Neural cell (in vitro differentiated cells): ENCODE results near the gene PRIMPOL. TPM values are rescaled to one million over a fixed set of nuclear protein-coding genes. Genes with fewer than 3 reads are reported as not detected.
"Not testable (repeated sequence)": the region's sequence is repeated elsewhere in the genome, so short reads cannot be mapped to it uniquely, and the experiment has no call there.

ENCODE experiments used
- H2AFZ ChIP-seq: fragments of 200-600, 300-800 bp; sonication (generic), shearing (Covaris generic); 2 replicates; pipeline ENCODE4 v1.6.0; 2014; ENCODE audit warnings: low read depth, mild to moderate bottlenecking, antibody characterized with exemption, low read length, moderate library complexity
- H3F3A ChIP-seq: fragments of 200-600 bp; shearing (Covaris generic); 2 replicates; pipeline ENCODE4 v1.6.1; 2016; ENCODE audit warnings: mild to moderate bottlenecking, moderate library complexity, mixed read lengths, antibody characterized with exemption, low read length; ENCODE audit not compliant: insufficient read depth, poor library complexity, severe bottlenecking
- H3K27ac ChIP-seq: fragments of 200-600, 300-800 bp; sonication (generic), shearing (Covaris generic); 2 replicates; pipeline ENCODE4 v1.5.1; 2014; ENCODE audit warnings: mild to moderate bottlenecking, low read length, moderate library complexity
- H3K27me3 ChIP-seq: fragments of 300-800, 200-600 bp; sonication (generic), shearing (Covaris generic); 2 replicates; pipeline ENCODE4 v1.6.0; 2014; ENCODE audit warnings: mild to moderate bottlenecking, low read depth, low read length, moderate library complexity; ENCODE audit not compliant: insufficient read depth
- H3K36me3 ChIP-seq: fragments of 300-800, 200-600 bp; sonication (generic), shearing (Covaris generic); 2 replicates; pipeline ENCODE4 v1.5.1; 2014; ENCODE audit warnings: mild to moderate bottlenecking, antibody characterized with exemption, low read length, moderate library complexity; ENCODE audit not compliant: insufficient read depth
- H3K4me2 ChIP-seq: fragments of 300-800, 200-600 bp; sonication (generic), shearing (Covaris generic); 2 replicates; pipeline ENCODE4 v1.6.0; 2014; ENCODE audit warnings: mild to moderate bottlenecking, low read length
- H3K4me3 ChIP-seq: fragments of 300-800, 200-600 bp; sonication (generic), shearing (Covaris generic); 2 replicates; pipeline ENCODE4 v1.5.1; 2014; ENCODE audit warnings: mild to moderate bottlenecking, low read length, moderate library complexity
- H3K79me2 ChIP-seq: fragments of 200-600 bp; shearing (Covaris generic); replicated peaks from 2 replicates; pipeline ENCODE4 v1.6.0; 2014; ENCODE audit warnings: mild to moderate bottlenecking, low read length, moderate library complexity; ENCODE audit not compliant: insufficient read depth
- H3K9ac ChIP-seq: fragments of 300-800, 200-600 bp; sonication (generic), shearing (Covaris generic); 2 replicates; pipeline ENCODE4 v1.6.1; 2016; ENCODE audit warnings: mild to moderate bottlenecking, low read length, mixed read lengths
- H3K9me2 ChIP-seq: fragments of 200-600 bp; shearing (Covaris generic); 2 replicates; pipeline ENCODE4 v1.6.1; 2016; ENCODE audit warnings: mild to moderate bottlenecking, low read length, mixed read lengths; ENCODE audit not compliant: insufficient read depth
- H3K9me3 ChIP-seq: fragments of 200-600, 300-800 bp; sonication (generic), shearing (Covaris generic); 2 replicates; pipeline ENCODE4 v1.6.1; 2016; ENCODE audit warnings: mild to moderate bottlenecking, mixed run types, low read length, moderate library complexity, mixed read lengths
- H4K20me1 ChIP-seq: fragments of 200-600 bp; shearing (Covaris generic); 2 replicates; pipeline ENCODE4 v1.6.1; 2016; ENCODE audit warnings: mild to moderate bottlenecking, mixed run types; ENCODE audit not compliant: insufficient read depth
- EP300 ChIP-seq: fragments of 450-650 bp; conservative IDR thresholded peaks from 2 replicates; pipeline ENCODE4 v1.6.1; 2014; ENCODE audit warnings: antibody characterized with exemption, mild to moderate bottlenecking, moderate library complexity; ENCODE audit not compliant: poor library complexity, severe bottlenecking
- EZH2 ChIP-seq: fragments of 200-600, 300-800 bp; shearing (Covaris generic), sonication (generic); IDR thresholded peaks from 2 replicates; pipeline ENCODE4 v1.6.1; 2014; ENCODE audit warnings: antibody characterized with exemption, low read length, borderline replicate concordance, mild to moderate bottlenecking; ENCODE audit not compliant: insufficient read depth, poor library complexity, severe bottlenecking
- MXI1 ChIP-seq: fragments of 450-650 bp; conservative IDR thresholded peaks from 2 replicates; pipeline ENCODE4 v1.6.1; 2014; ENCODE audit warnings: antibody characterized with exemption, mild to moderate bottlenecking; ENCODE audit not compliant: poor library complexity, severe bottlenecking
- POLR2AphosphoS5 ChIP-seq: IDR thresholded peaks from 2 replicates; pipeline ENCODE4 v1.6.1; 2012
- RAD21 ChIP-seq: fragments of 450-650 bp; conservative IDR thresholded peaks from 2 replicates; pipeline ENCODE4 v1.6.1; 2014; ENCODE audit warnings: antibody characterized with exemption, mild to moderate bottlenecking, moderate library complexity
- SMC3 ChIP-seq: fragments of 450-650 bp; conservative IDR thresholded peaks from 2 replicates; pipeline ENCODE4 v1.6.1; 2014; ENCODE audit warnings: antibody characterized with exemption, mild to moderate bottlenecking, moderate library complexity; ENCODE audit not compliant: poor library complexity
- TAF1 ChIP-seq: IDR thresholded peaks from 2 replicates; pipeline ENCODE4 v1.6.1; 2012; ENCODE audit warnings: low read depth
- polyA plus RNA-seq: library from polyadenylated mRNA; depleted of rRNA; stranded (reverse); fragments of >200 nt; gene quantifications from 2 replicates; pipeline ENCODE4 v1.2.3, GENCODE V29; 2014
- TF ChIP-seq, protein P1 (sequence below): fragments of 450-650 bp; IDR thresholded peaks from 2 replicates; pipeline ENCODE4 v1.5.1; 2014; ENCODE audit warnings: antibody characterized with exemption, mild to moderate bottlenecking, moderate library complexity; ENCODE audit not compliant: poor library complexity, severe bottlenecking
- TF ChIP-seq, protein P2 (sequence below): IDR thresholded peaks from 2 replicates; pipeline ENCODE4 v1.6.1; 2012; ENCODE audit warnings: borderline replicate concordance

PRIMPOL gene
- polyA plus RNA-seq, 1 donor from 2014 or later = 23.6 TPM

DNA sequence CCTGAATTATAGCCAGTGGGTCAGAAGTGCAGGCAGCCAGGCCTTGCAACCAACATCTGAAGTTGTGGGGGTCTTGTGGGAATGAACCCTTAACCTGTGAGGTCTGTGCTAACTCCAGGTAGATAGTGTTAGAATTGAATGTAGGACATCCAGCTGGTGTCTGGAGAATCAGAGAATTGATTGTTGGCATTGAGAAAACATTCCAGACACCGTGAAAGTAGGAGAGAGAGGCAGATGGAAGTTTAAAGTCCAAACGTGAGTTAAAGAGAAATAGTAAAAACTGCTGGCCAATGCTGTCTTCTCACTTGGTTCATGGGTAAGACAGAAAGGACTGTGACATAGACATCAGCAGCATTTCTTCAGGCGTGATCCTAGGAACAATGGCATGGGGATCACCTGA lies 28.0 kb upstream of the PRIMPOL start:
- Histone ChIP-seq H3K4me2 (no peak overlapping the region), H3K9me2 (no peaks in the 10 kb centered on the region), H3K9me3 (no peaks in the 10 kb centered on the region), H3F3A (no peaks in the 10 kb centered on the region), H3K9ac (no peak overlapping the region), H3K27ac (no peak overlapping the region), H3K36me3 (no peaks in the 10 kb centered on the region), H2AFZ (no peak overlapping the region), H3K79me2 (no peaks in the 10 kb centered on the region), H3K27me3 (no peaks in the 10 kb centered on the region), H4K20me1 (no peaks in the 10 kb centered on the region), H3K4me3 (no peak overlapping the region)
- no peak for TF ChIP-seq SMC3
- TF ChIP-seq EZH2 = no peak
- TF ChIP-seq EP300 = no peak
- TF ChIP-seq, protein P1, sequence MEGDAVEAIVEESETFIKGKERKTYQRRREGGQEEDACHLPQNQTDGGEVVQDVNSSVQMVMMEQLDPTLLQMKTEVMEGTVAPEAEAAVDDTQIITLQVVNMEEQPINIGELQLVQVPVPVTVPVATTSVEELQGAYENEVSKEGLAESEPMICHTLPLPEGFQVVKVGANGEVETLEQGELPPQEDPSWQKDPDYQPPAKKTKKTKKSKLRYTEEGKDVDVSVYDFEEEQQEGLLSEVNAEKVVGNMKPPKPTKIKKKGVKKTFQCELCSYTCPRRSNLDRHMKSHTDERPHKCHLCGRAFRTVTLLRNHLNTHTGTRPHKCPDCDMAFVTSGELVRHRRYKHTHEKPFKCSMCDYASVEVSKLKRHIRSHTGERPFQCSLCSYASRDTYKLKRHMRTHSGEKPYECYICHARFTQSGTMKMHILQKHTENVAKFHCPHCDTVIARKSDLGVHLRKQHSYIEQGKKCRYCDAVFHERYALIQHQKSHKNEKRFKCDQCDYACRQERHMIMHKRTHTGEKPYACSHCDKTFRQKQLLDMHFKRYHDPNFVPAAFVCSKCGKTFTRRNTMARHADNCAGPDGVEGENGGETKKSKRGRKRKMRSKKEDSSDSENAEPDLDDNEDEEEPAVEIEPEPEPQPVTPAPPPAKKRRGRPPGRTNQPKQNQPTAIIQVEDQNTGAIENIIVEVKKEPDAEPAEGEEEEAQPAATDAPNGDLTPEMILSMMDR = no peak
- TF ChIP-seq TAF1 = no peak
- TF ChIP-seq MXI1 = no peak
- TF ChIP-seq, protein P2, sequence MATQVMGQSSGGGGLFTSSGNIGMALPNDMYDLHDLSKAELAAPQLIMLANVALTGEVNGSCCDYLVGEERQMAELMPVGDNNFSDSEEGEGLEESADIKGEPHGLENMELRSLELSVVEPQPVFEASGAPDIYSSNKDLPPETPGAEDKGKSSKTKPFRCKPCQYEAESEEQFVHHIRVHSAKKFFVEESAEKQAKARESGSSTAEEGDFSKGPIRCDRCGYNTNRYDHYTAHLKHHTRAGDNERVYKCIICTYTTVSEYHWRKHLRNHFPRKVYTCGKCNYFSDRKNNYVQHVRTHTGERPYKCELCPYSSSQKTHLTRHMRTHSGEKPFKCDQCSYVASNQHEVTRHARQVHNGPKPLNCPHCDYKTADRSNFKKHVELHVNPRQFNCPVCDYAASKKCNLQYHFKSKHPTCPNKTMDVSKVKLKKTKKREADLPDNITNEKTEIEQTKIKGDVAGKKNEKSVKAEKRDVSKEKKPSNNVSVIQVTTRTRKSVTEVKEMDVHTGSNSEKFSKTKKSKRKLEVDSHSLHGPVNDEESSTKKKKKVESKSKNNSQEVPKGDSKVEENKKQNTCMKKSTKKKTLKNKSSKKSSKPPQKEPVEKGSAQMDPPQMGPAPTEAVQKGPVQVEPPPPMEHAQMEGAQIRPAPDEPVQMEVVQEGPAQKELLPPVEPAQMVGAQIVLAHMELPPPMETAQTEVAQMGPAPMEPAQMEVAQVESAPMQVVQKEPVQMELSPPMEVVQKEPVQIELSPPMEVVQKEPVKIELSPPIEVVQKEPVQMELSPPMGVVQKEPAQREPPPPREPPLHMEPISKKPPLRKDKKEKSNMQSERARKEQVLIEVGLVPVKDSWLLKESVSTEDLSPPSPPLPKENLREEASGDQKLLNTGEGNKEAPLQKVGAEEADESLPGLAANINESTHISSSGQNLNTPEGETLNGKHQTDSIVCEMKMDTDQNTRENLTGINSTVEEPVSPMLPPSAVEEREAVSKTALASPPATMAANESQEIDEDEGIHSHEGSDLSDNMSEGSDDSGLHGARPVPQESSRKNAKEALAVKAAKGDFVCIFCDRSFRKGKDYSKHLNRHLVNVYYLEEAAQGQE = no peak
- TF ChIP-seq RAD21 = no peak
- no peak for TF ChIP-seq POLR2AphosphoS5

DNA sequence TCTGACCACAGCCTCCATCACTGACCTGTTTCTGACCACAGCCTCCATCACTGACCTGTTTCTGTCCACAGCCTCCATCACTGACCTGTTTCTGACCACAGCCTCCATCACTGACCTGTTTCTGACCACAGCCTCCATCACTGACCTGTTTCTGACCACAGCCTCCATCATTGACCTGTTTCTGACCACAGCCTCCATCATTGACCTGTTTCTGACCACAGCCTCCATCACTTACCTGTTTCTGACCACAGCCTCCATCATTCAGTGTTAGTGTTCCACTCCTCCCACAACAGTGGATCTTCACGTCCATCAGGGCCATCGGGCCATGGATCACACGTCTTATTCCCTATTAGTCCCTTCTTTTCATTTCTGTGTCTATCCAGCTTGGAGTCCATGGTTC lies 25.0 kb upstream of the PRIMPOL start:
- not testable (repeated sequence) for H3K4me2 ChIP-seq, H3K9me3 ChIP-seq, H3K27me3 ChIP-seq, H4K20me1 ChIP-seq, H3K36me3 ChIP-seq, H2AFZ ChIP-seq, H3K27ac ChIP-seq, H3K4me3 ChIP-seq, H3K79me2 ChIP-seq, H3K9me2 ChIP-seq, H3K9ac ChIP-seq, H3F3A ChIP-seq

DNA sequence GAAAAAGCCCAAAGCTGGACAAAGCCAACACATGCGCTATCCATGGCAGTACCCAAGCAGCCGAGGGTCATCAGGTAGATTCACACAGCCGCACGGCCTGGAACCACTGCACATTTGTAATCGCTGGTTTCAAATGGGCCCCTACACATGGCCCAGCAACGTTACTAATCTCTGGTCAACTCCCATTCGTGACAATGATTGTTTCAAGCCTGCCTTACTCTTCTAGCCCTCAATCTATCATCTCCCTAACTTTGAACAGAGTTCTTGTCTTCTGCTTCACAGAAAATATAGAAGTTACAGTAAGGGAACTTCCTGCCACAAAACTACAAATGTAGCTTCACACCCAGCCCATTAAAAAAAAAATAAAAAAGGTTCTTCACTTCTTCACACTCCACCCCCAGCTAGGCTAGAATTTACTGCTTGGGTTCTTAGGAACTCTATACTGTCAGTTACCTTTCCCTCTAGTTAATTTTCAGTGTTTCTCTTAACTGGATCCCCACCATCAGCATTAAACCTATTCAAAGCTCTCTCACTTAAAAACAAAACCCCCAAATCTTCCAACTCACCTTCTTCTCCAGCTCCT lies 24.5 kb upstream of the PRIMPOL start:
- H3K36me3 ChIP-seq = peaks cover 8% of the 10 kb centered on the region
- TF ChIP-seq POLR2AphosphoS5 (no peak), EP300 (no peak), MXI1 (no peak), SMC3 (no peak), TAF1 (no peak)
- H3K9ac ChIP-seq = no peak overlapping the region
- H3K27me3 ChIP-seq = no peaks in the 10 kb centered on the region
- H3K9me2 ChIP-seq = no peaks in the 10 kb centered on the region
- H3K4me2 ChIP-seq = no peak overlapping the region
- H3K9me3 ChIP-seq = no peaks in the 10 kb centered on the region
- H4K20me1 ChIP-seq = no peaks in the 10 kb centered on the region
- H3F3A ChIP-seq = no peaks in the 10 kb centered on the region
- no peak overlapping the region for H2AFZ ChIP-seq
- H3K4me3 ChIP-seq = no peak overlapping the region
- no peaks in the 10 kb centered on the region for H3K79me2 ChIP-seq
- H3K27ac ChIP-seq = no peak overlapping the region

DNA sequence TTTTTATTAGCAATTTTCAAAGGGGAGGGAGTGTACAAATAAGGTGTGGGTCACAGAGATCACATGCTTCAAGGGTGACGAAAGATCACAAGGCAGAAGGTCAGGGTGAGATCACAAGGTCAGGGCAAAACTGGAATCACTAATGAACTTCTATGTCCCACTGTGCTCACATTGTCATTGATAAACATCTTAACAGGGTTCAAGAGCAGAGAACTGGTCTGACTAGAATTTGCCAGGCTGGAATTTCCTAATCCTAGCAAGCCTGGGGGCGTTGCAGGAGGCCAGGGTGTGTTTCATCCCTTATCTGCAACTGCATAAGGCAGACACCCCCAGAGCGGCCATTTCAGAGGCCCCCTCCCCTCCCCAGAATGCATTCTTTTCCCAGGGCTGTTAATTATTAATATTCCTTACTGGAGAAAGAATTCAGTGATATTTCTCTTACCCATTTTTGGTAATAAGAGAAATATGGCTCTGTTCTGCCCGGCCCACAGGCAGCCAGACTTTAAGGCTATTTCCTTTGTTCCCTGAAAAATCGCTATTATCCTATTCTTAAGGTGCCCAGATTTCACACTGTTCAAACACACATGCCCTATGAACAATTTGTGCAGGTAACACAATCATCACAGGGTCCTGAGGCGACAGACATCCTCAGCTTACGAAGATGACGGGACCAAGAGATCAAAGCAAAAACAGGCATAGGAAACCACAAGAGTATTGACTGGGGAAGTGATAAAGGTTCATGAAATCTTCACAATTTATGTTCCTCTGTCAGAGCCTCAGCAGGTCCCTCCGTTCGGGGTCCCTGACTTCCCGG lies 23.5 kb upstream of the PRIMPOL start:
- H3K4me3 ChIP-seq, H3K9ac ChIP-seq, H3F3A ChIP-seq, H3K4me2 ChIP-seq, H2AFZ ChIP-seq, H3K9me2 ChIP-seq, H4K20me1 ChIP-seq, H3K27me3 ChIP-seq, H3K36me3 ChIP-seq, H3K9me3 ChIP-seq, H3K27ac ChIP-seq, H3K79me2 ChIP-seq: not testable (repeated sequence)
